Measurements from ENCODE around the gene FAM20C. TPM values are rescaled to one million over a fixed set of nuclear protein-coding genes. Genes with fewer than 3 reads are reported as not detected.

Gene FAM20C
- total RNA-seq, 1 donor from 2014 or later: 14.6 TPM

- Histone ChIP-seq H3K36me3 (ENCODE audit: control insufficient read depth in 3 of 3, insufficient read depth in 3 of 3, low read length in 3 of 3) (peaks cover 9 to 15% (median 10%) of the 10 kb centered on the region in 3 donors), H3K9ac (ENCODE audit: low read depth in 1 of 3, low read length in 3 of 3) (peak overlapping the region; percentile 24 to 86 (median 36)), H3K4me1 (ENCODE audit: control insufficient read depth in 3 of 3, insufficient read depth in 3 of 3, low read length in 3 of 3) (peaks cover 52 to 61% (median 55%) of the 10 kb centered on the region in 3 donors), H3K27ac (ENCODE audit: low read depth, low read length) (peak overlapping the region; percentile 63), H3K4me3 (ENCODE audit: low read length in 3 of 3) (peak overlapping the region; percentile 68 to 84 (median 83)), H3K27me3 (ENCODE audit: control insufficient read depth in 3 of 3, insufficient read depth in 3 of 3, low read length in 3 of 3) (no peaks in the 10 kb centered on the region), H3K9me3 (ENCODE audit: control insufficient read depth in 3 of 3, low read length in 3 of 3) (no peaks in the 10 kb centered on the region)
Measured at GRCh38 chr7:191105-191980, 1.0 kb upstream of the FAM20C start.

- peaks cover 52 to 61% (median 55%) of the 10 kb centered on the region in 3 donors for H3K4me1 ChIP-seq (ENCODE audit: control insufficient read depth in 3 of 3, insufficient read depth in 3 of 3, low read length in 3 of 3)
Measured at GRCh38 chr7:192701-193480, 520 bp downstream of the FAM20C start.

GRCh38 chr7:193481-194251 is 1.3 kb downstream of the FAM20C start:
- Histone ChIP-seq H3K4me3 (ENCODE audit: low read length in 3 of 3) (peak overlapping the region; percentile 73 to 84 (median 79)), H3K4me1 (ENCODE audit: control insufficient read depth in 3 of 3, insufficient read depth in 3 of 3, low read length in 3 of 3) (peaks cover 58 to 65% (median 58%) of the 10 kb centered on the region in 3 donors), H3K9ac (ENCODE audit: low read depth in 1 of 3, low read length in 3 of 3) (peak overlapping the region; percentile 60 to 84 (median 74)), H3K27me3 (ENCODE audit: control insufficient read depth in 3 of 3, insufficient read depth in 3 of 3, low read length in 3 of 3) (no peaks in the 10 kb centered on the region), H3K9me3 (ENCODE audit: control insufficient read depth in 3 of 3, low read length in 3 of 3) (no peaks in the 10 kb centered on the region), H3K27ac (ENCODE audit: low read depth, low read length) (peak overlapping the region; percentile 52), H3K36me3 (ENCODE audit: control insufficient read depth in 3 of 3, insufficient read depth in 3 of 3, low read length in 3 of 3) (peaks cover 31 to 37% (median 33%) of the 10 kb centered on the region in 3 donors)

More at GRCh38 chr7:192701-193480, 520 bp downstream of the FAM20C start:
- Histone ChIP-seq H3K9me3 (ENCODE audit: control insufficient read depth in 3 of 3, low read length in 3 of 3) (no peaks in the 10 kb centered on the region), H3K4me3 (ENCODE audit: low read length in 3 of 3) (peak overlapping the region; percentile 51 to 84 (median 79)), H3K36me3 (ENCODE audit: control insufficient read depth in 3 of 3, insufficient read depth in 3 of 3, low read length in 3 of 3) (peaks cover 24 to 29% (median 25%) of the 10 kb centered on the region in 3 donors), H3K27ac (ENCODE audit: low read depth, low read length) (no peak overlapping the region), H3K9ac (ENCODE audit: low read depth in 1 of 3, low read length in 3 of 3) (peak overlapping the region in 2 of 3 donors; percentile 60 to 84), H3K27me3 (ENCODE audit: control insufficient read depth in 3 of 3, insufficient read depth in 3 of 3, low read length in 3 of 3) (no peaks in the 10 kb centered on the region)

- peaks cover 38 to 39% (median 39%) of the 10 kb centered on the region in 3 donors for H3K36me3 ChIP-seq (ENCODE audit: control insufficient read depth in 3 of 3, insufficient read depth in 3 of 3, low read length in 3 of 3)
- H3K4me3 ChIP-seq (ENCODE audit: low read length in 3 of 3): peak overlapping the region; percentile 73 to 84 (median 79)
- no peaks in the 10 kb centered on the region for H3K9me3 ChIP-seq (ENCODE audit: control insufficient read depth in 3 of 3, low read length in 3 of 3)
- peaks cover 65 to 68% (median 66%) of the 10 kb centered on the region in 3 donors for H3K4me1 ChIP-seq (ENCODE audit: control insufficient read depth in 3 of 3, insufficient read depth in 3 of 3, low read length in 3 of 3)
- no peaks in the 10 kb centered on the region for H3K27me3 ChIP-seq (ENCODE audit: control insufficient read depth in 3 of 3, insufficient read depth in 3 of 3, low read length in 3 of 3)
- peak overlapping the region; percentile 52 for H3K27ac ChIP-seq (ENCODE audit: low read depth, low read length)
- H3K9ac ChIP-seq (ENCODE audit: low read depth in 1 of 3, low read length in 3 of 3): peak overlapping the region; percentile 60 to 84 (median 74)
Measured at GRCh38 chr7:194252-195009, 2.1 kb downstream of the FAM20C start.

- peak overlapping the region; percentile 73 to 84 (median 79) for H3K4me3 ChIP-seq (ENCODE audit: low read length in 3 of 3)
- H3K27me3 ChIP-seq (ENCODE audit: control insufficient read depth in 3 of 3, insufficient read depth in 3 of 3, low read length in 3 of 3): no peaks in the 10 kb centered on the region
- H3K36me3 ChIP-seq (ENCODE audit: control insufficient read depth in 3 of 3, insufficient read depth in 3 of 3, low read length in 3 of 3): peaks cover 35 to 42% (median 42%) of the 10 kb centered on the region in 3 donors
- peak overlapping the region; percentile 52 for H3K27ac ChIP-seq (ENCODE audit: low read depth, low read length)
- H3K9me3 ChIP-seq (ENCODE audit: control insufficient read depth in 3 of 3, low read length in 3 of 3): no peaks in the 10 kb centered on the region
- H3K9ac ChIP-seq (ENCODE audit: low read depth in 1 of 3, low read length in 3 of 3): peak overlapping the region; percentile 60 to 84 (median 68)
- peaks cover 72 to 73% (median 73%) of the 10 kb centered on the region in 3 donors for H3K4me1 ChIP-seq (ENCODE audit: control insufficient read depth in 3 of 3, insufficient read depth in 3 of 3, low read length in 3 of 3)
Measured at GRCh38 chr7:195010-195829, 2.8 kb downstream of the FAM20C start.

- H3K27ac ChIP-seq (ENCODE audit: low read depth, low read length): peak overlapping the region; percentile 52
- peak overlapping the region; percentile 60 to 84 (median 68) for H3K9ac ChIP-seq (ENCODE audit: low read depth in 1 of 3, low read length in 3 of 3)
- H3K9me3 ChIP-seq (ENCODE audit: control insufficient read depth in 3 of 3, low read length in 3 of 3): no peaks in the 10 kb centered on the region
- H3K27me3 ChIP-seq (ENCODE audit: control insufficient read depth in 3 of 3, insufficient read depth in 3 of 3, low read length in 3 of 3): no peaks in the 10 kb centered on the region
- H3K4me3 ChIP-seq (ENCODE audit: low read length in 3 of 3): peak overlapping the region; percentile 7 to 84 (median 79)
- H3K4me1 ChIP-seq (ENCODE audit: control insufficient read depth in 3 of 3, insufficient read depth in 3 of 3, low read length in 3 of 3): peaks cover 77 to 78% (median 78%) of the 10 kb centered on the region in 3 donors
- peaks cover 41 to 44% (median 43%) of the 10 kb centered on the region in 3 donors for H3K36me3 ChIP-seq (ENCODE audit: control insufficient read depth in 3 of 3, insufficient read depth in 3 of 3, low read length in 3 of 3)
Measured at GRCh38 chr7:195830-196128, 3.4 kb downstream of the FAM20C start.

- no peaks in the 10 kb centered on the region for H3K27me3 ChIP-seq (ENCODE audit: control insufficient read depth in 3 of 3, insufficient read depth in 3 of 3, low read length in 3 of 3)
- peaks cover 45 to 46% (median 46%) of the 10 kb centered on the region in 3 donors for H3K36me3 ChIP-seq (ENCODE audit: control insufficient read depth in 3 of 3, insufficient read depth in 3 of 3, low read length in 3 of 3)
- H3K9ac ChIP-seq (ENCODE audit: low read depth in 1 of 3, low read length in 3 of 3): peak overlapping the region in 1 of 3 donors; percentile 84
- peaks cover 77 to 79% (median 77%) of the 10 kb centered on the region in 3 donors for H3K4me1 ChIP-seq (ENCODE audit: control insufficient read depth in 3 of 3, insufficient read depth in 3 of 3, low read length in 3 of 3)
- no peaks in the 10 kb centered on the region for H3K9me3 ChIP-seq (ENCODE audit: control insufficient read depth in 3 of 3, low read length in 3 of 3)
- peak overlapping the region; percentile 34 to 84 (median 79) for H3K4me3 ChIP-seq (ENCODE audit: low read length in 3 of 3)
- H3K27ac ChIP-seq (ENCODE audit: low read depth, low read length): no peak overlapping the region
Measured at GRCh38 chr7:196283-196682, 3.9 kb downstream of the FAM20C start.

- H3K9ac ChIP-seq (ENCODE audit: low read depth in 1 of 3, low read length in 3 of 3): peak overlapping the region in 2 of 3 donors; percentile 43 to 84
- peaks cover 46 to 50% (median 49%) of the 10 kb centered on the region in 3 donors for H3K36me3 ChIP-seq (ENCODE audit: control insufficient read depth in 3 of 3, insufficient read depth in 3 of 3, low read length in 3 of 3)
Measured at GRCh38 chr7:196778-197321, 4.5 kb downstream of the FAM20C start.

More at GRCh38 chr7:196778-197321, 4.5 kb downstream of the FAM20C start:
- peak overlapping the region; percentile 67 for H3K27ac ChIP-seq (ENCODE audit: low read depth, low read length)
- H3K4me3 ChIP-seq (ENCODE audit: low read length in 3 of 3): peak overlapping the region in 1 of 3 donors; percentile 34
- no peaks in the 10 kb centered on the region for H3K27me3 ChIP-seq (ENCODE audit: control insufficient read depth in 3 of 3, insufficient read depth in 3 of 3, low read length in 3 of 3)
- no peaks in the 10 kb centered on the region for H3K9me3 ChIP-seq (ENCODE audit: control insufficient read depth in 3 of 3, low read length in 3 of 3)
- peaks cover 77 to 78% (median 78%) of the 10 kb centered on the region in 3 donors for H3K4me1 ChIP-seq (ENCODE audit: control insufficient read depth in 3 of 3, insufficient read depth in 3 of 3, low read length in 3 of 3)
